H1 (cell line): ENCODE results near the gene SPAG4. TPM values are rescaled to one million over a fixed set of nuclear protein-coding genes. Genes with fewer than 3 reads are reported as not detected.

Source experiments
- CTCF ChIA-PET: fragments of 300-600 bp; sonication (Branson Sonifier 250); formaldehyde crosslinking; loops from one replicate; lab custom pipeline; 2021; ENCODE audit not compliant: partially characterized antibody; lab: Charles Lee
- POLR2A ChIA-PET: fragments of 300-600 bp; sonication (Branson Sonifier 250); formaldehyde crosslinking; loops from one replicate; lab custom pipeline; 2021; ENCODE audit warnings: inconsistent platforms; ENCODE audit not compliant: partially characterized antibody; lab: Charles Lee
- DNase-seq, 2 experiments: peaks; one replicate each; pipeline versions ENCODE4 v3.0.0 to v3.0.0-alpha.2; 2010 to 2022; ENCODE audit warnings: low spot score in 2 of 2, low read depth in 1 of 2, mixed read lengths in 1 of 2
- FAIRE-seq: peaks from 2 replicates; lab custom pipeline; 2011; peaks lifted over from hg19 to GRCh38; lab: Jason Lieb, UNC
- H2AFZ ChIP-seq: 2 replicates; pipeline ENCODE4 v1.8.1; 2012; ENCODE audit warnings: low read length, inconsistent platforms
- H2AK5ac ChIP-seq: 2 replicates; pipeline ENCODE4 v1.6.1; 2013; ENCODE audit warnings: low read depth, low read length
- H2BK120ac ChIP-seq: replicated peaks from 2 replicates; pipeline ENCODE3; 2013; ENCODE audit warnings: low read depth, low read length, inconsistent platforms
- H2BK12ac ChIP-seq: 2 replicates; pipeline ENCODE4 v1.6.1; 2013; ENCODE audit warnings: low read depth, low read length
- H2BK15ac ChIP-seq: 2 replicates; pipeline ENCODE4 v1.6.1; 2013; ENCODE audit warnings: low read length
- H2BK20ac ChIP-seq: 2 replicates; pipeline ENCODE4 v1.6.1; 2013; ENCODE audit warnings: low read length
- H2BK5ac ChIP-seq: 2 replicates; pipeline ENCODE4 v1.6.1; 2013; ENCODE audit warnings: low read depth, low read length
- H3K14ac ChIP-seq: 2 replicates; pipeline ENCODE4 v1.6.1; 2013; ENCODE audit warnings: inconsistent platforms; ENCODE audit not compliant: insufficient read length
- H3K18ac ChIP-seq: 2 replicates; pipeline ENCODE4 v1.6.1; 2013; ENCODE audit warnings: low read length; ENCODE audit errors: extremely low read depth
- H3K23ac ChIP-seq: 2 replicates; pipeline ENCODE4 v1.6.1; 2013; ENCODE audit warnings: inconsistent platforms; ENCODE audit not compliant: insufficient read length
- H3K23me2 ChIP-seq: 2 replicates; pipeline ENCODE4 v1.6.1; 2013; ENCODE audit warnings: low read depth, low read length
- H3K27ac ChIP-seq: 2 replicates; pipeline ENCODE4 v1.6.1; 2011; ENCODE audit warnings: low read depth, low read length, inconsistent platforms
- H3K27me3 ChIP-seq, 4 experiments: replicated peaks in 1 of 4; 1 replicate in 1 of 4; 2 replicates in 3 of 4; pipeline versions ENCODE4 v1.6.1 to v1.8.1; 2011 to 2013; ENCODE audit warnings: low read length in 3 of 4, mild to moderate bottlenecking in 3 of 4, inconsistent platforms in 2 of 4, mixed read lengths in 2 of 4, moderate library complexity in 1 of 4; ENCODE audit not compliant: control insufficient read depth in 3 of 4, insufficient read depth in 3 of 4; ENCODE audit errors: extremely low read depth in 1 of 4
- H3K36me3 ChIP-seq, 4 experiments: 2 replicates each; pipeline versions ENCODE4 v1.6.1 to v1.8.1; 2011 to 2013; ENCODE audit warnings: mild to moderate bottlenecking in 4 of 4, low read length in 3 of 4, moderate library complexity in 2 of 4, control low read depth in 1 of 4, inconsistent platforms in 1 of 4; ENCODE audit not compliant: insufficient read depth in 4 of 4, control insufficient read depth in 2 of 4
- H3K4ac ChIP-seq: replicated peaks from 2 replicates; pipeline ENCODE3; 2013; ENCODE audit warnings: low read length, low read depth, mixed read lengths, inconsistent platforms; ENCODE audit not compliant: insufficient read length
- H3K4me1 ChIP-seq, 4 experiments: replicated peaks in 1 of 4; 1 replicate in 1 of 4; 2 replicates in 3 of 4; pipeline versions ENCODE4 v1.6.1 to v1.8.1; 2011 to 2013; ENCODE audit warnings: low read length in 3 of 4, inconsistent platforms in 2 of 4, mixed read lengths in 1 of 4; ENCODE audit not compliant: insufficient read depth in 4 of 4, control insufficient read depth in 3 of 4
- H3K4me2 ChIP-seq, 2 experiments: 2 replicates each; pipeline versions ENCODE4 v1.6.1 to v1.8.1; 2011 to 2013; ENCODE audit warnings: low read depth in 2 of 2, low read length in 2 of 2, control low read depth in 1 of 2, inconsistent platforms in 1 of 2, mild to moderate bottlenecking in 1 of 2; ENCODE audit not compliant: insufficient read depth in 1 of 2
- H3K4me3 ChIP-seq, 4 experiments: fragments of 200-600, 300-600 bp in 1 of 4; sonication (generic), shearing (Covaris generic), sonication (Bioruptor Twin) in 1 of 4; 2 replicates each; pipeline versions ENCODE4 v1.5.1 to v1.8.1; 2011 to 2016; ENCODE audit warnings: low read length in 4 of 4, low read depth in 3 of 4, control low read depth in 2 of 4, inconsistent platforms in 2 of 4, mild to moderate bottlenecking in 2 of 4, mixed read lengths in 1 of 4, moderate library complexity in 1 of 4; ENCODE audit not compliant: insufficient read depth in 2 of 4; ENCODE audit errors: extremely low read depth in 1 of 4
- H3K56ac ChIP-seq: replicated peaks from 2 replicates; pipeline ENCODE3; 2013; ENCODE audit warnings: low read depth, mild to moderate bottlenecking, mixed read lengths, low read length, inconsistent platforms; ENCODE audit not compliant: insufficient read length
- H3K79me1 ChIP-seq: 2 replicates; pipeline ENCODE4 v1.6.1; 2013; ENCODE audit warnings: low read depth, low read length, control low read depth
- H3K79me2 ChIP-seq, 2 experiments: 2 replicates each; pipeline versions ENCODE4 v1.6.1 to v1.8.1; 2012 to 2013; ENCODE audit warnings: low read length in 2 of 2, mild to moderate bottlenecking in 2 of 2, inconsistent platforms in 1 of 2; ENCODE audit not compliant: insufficient read depth in 2 of 2, control insufficient read depth in 1 of 2
- H3K9ac ChIP-seq, 4 experiments: replicated peaks in 1 of 4; 1 replicate in 1 of 4; 2 replicates in 3 of 4; pipeline versions ENCODE4 v1.6.1 to v1.8.1; 2011 to 2013; ENCODE audit warnings: low read depth in 3 of 4, low read length in 3 of 4, control low read depth in 2 of 4, mild to moderate bottlenecking in 2 of 4, moderate library complexity in 2 of 4, inconsistent platforms in 1 of 4; ENCODE audit errors: extremely low read depth in 1 of 4
- H3K9me3 ChIP-seq, 2 experiments: 2 replicates each; pipeline versions ENCODE4 v1.6.1 to v1.8.1; 2012 to 2013; ENCODE audit warnings: mild to moderate bottlenecking in 2 of 2, moderate library complexity in 2 of 2, control low read depth in 1 of 2, inconsistent platforms in 1 of 2, low read depth in 1 of 2, low read length in 1 of 2, mixed read lengths in 1 of 2; ENCODE audit not compliant: insufficient read depth in 2 of 2
- H4K20me1 ChIP-seq, 2 experiments: replicated peaks in 1 of 2; 2 replicates each; pipeline versions ENCODE3 to v1.8.1; 2011 to 2013; ENCODE audit warnings: inconsistent platforms in 2 of 2, low read length in 2 of 2, mild to moderate bottlenecking in 1 of 2; ENCODE audit not compliant: insufficient read depth in 2 of 2, control insufficient read depth in 1 of 2
- H4K5ac ChIP-seq: 2 replicates; pipeline ENCODE4 v1.6.1; 2013; ENCODE audit warnings: low read length, low read depth, mixed read lengths, inconsistent platforms; ENCODE audit not compliant: insufficient read length
- H4K8ac ChIP-seq: 2 replicates; pipeline ENCODE4 v1.8.0; 2013; ENCODE audit warnings: mild to moderate bottlenecking, moderate library complexity, low read length, inconsistent platforms; ENCODE audit not compliant: insufficient read depth; ENCODE audit errors: extremely low read depth
- H4K91ac ChIP-seq: replicated peaks from 2 replicates; pipeline ENCODE3; 2013; ENCODE audit warnings: low read length, mixed read lengths, inconsistent platforms; ENCODE audit not compliant: insufficient read length
- ATF2 ChIP-seq: IDR thresholded peaks from 2 replicates; pipeline ENCODE4 v1.6.1; 2012; ENCODE audit warnings: low read length, inconsistent platforms
- CTBP2 ChIP-seq: IDR thresholded peaks from 2 replicates; pipeline ENCODE4 v1.7.0; 2011; ENCODE audit warnings: borderline replicate concordance, mild to moderate bottlenecking, moderate library complexity, mixed read lengths, low read length; ENCODE audit not compliant: insufficient read depth, insufficient read length
- EP300 ChIP-seq, 2 experiments: IDR thresholded peaks; 1 replicate in 1 of 2; 2 replicates in 1 of 2; pipeline ENCODE4 v1.6.1; 2011 to 2012; ENCODE audit warnings: low read depth in 2 of 2, low read length in 2 of 2, mild to moderate bottlenecking in 2 of 2, borderline replicate concordance in 1 of 2, inconsistent platforms in 1 of 2, moderate library complexity in 1 of 2
- FOSL1 ChIP-seq: IDR thresholded peaks from 2 replicates; pipeline ENCODE4 v1.6.1; 2011; ENCODE audit warnings: mild to moderate bottlenecking, low read depth, low read length, moderate library complexity; ENCODE audit not compliant: insufficient read depth
- RFX5 ChIP-seq: IDR thresholded peaks from 2 replicates; pipeline ENCODE4 v1.6.1; 2011; ENCODE audit warnings: low read depth, low read length, improper control_type of control experiment, borderline replicate concordance
- RNF2 ChIP-seq: fragments of 200-900, 300-1000 bp; sonication (generic); IDR thresholded peaks from 2 replicates; pipeline ENCODE4 v1.7.1; 2016; ENCODE audit warnings: borderline replicate concordance, low read depth, mild to moderate bottlenecking, antibody characterized with exemption, low read length; ENCODE audit not compliant: poor library complexity, severe bottlenecking; ENCODE audit errors: missing control alignments
- SAP30 ChIP-seq: fragments of 300-600 bp; sonication (generic); IDR thresholded peaks from 2 replicates; pipeline ENCODE4 v1.7.1; 2012; ENCODE audit warnings: low read length, moderate library complexity, mild to moderate bottlenecking, inconsistent platforms; ENCODE audit not compliant: insufficient read depth, insufficient replicate concordance
- SP2 ChIP-seq: IDR thresholded peaks from 2 replicates; pipeline ENCODE4 v1.6.1; 2012; ENCODE audit warnings: mild to moderate bottlenecking, low read length, inconsistent platforms
- WGBS, 2 experiments: shearing (Covaris generic) in 1 of 2; methylation state at CpG; one replicate each; pipeline versions ENCODE4 v1.1.6 to v1.1.7; 2013 to 2015; ENCODE audit warnings: low lambda C conversion rate in 2 of 2, mixed read lengths in 2 of 2, inconsistent platforms in 1 of 2, low coverage in 1 of 2, missing lambda C conversion rate in 1 of 2; ENCODE audit not compliant: insufficient replicate concordance in 2 of 2, insufficient coverage in 1 of 2, insufficient read length in 1 of 2; ENCODE audit errors: extremely low coverage in 1 of 2, missing lambda C conversion rate in 1 of 2; 5-methylcytosine and 5-hydroxymethylcytosine counted together
- polyA plus RNA-seq, 7 experiments: library from polyadenylated mRNA; depleted of rRNA in 3 of 7; stranded (reverse) in 5 of 7; unstranded in 2 of 7; fragments of >200 nt in 5 of 7; fragments of 200-250 nt in 2 of 7; gene quantifications; 1 replicate in 5 of 7; 2 replicates in 1 of 7; 4 replicates in 1 of 7; pipeline versions ENCODE4 v1.2.1 to v1.2.3, GENCODE V29; 2011 to 2013; ENCODE audit warnings: missing spikeins in 2 of 7, mixed read lengths in 2 of 7
- total RNA-seq: library from RNA; stranded (reverse); fragmentation: NEBNext Ultra II Directional; extraction: Animal tissue kit (Norgen Biotek cat#: 25700); gene quantifications from 2 replicates; pipeline ENCODE4 v1.2.1, GENCODE V29; 2021
- TF ChIP-seq, protein P1 (sequence below): IDR thresholded peaks from 2 replicates; pipeline ENCODE4 v1.6.1; 2012; ENCODE audit warnings: inconsistent platforms

SPAG4 gene
- total and polyA plus RNA-seq, 2 of the 8 experiments (the other 6 are each of a cell fraction or from before 2014, with no cell fraction given) = 2.4 to 6.0 TPM

DNA sequence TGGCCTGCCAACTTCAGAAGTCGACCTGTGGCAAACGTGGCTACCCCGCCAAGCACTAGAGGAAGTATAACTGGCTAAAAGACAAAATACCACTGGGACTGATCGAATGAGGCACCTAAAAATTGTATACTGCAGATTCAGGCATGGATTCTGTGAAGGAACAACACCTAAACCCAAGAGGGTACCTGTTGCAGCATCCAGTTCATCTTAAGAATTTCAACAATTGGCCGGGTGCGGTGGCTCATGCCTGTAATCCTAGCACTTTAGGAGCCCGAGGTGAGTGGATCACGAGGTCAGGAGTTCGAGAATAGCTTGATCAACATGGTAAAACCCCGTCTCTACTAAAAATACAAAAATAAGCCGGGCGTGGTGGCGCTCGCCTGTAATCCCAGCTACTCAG lies 27.2 kb upstream of the SPAG4 start:
- CTCF ChIA-PET = interaction anchor here (1.2 to 1.3 kb wide), 2 partner anchors 16 to 26 kb away, joined by 3 to 8 read pairs; no protein-coding TSS in a partner anchor
- no peak for TF ChIP-seq ATF2
- no peak for TF ChIP-seq EP300 (IDR thresholded peaks at IDR 0.05; ENCODE audit: borderline replicate concordance in 1 of 2, low read depth in 2 of 2, low read length in 2 of 2)
- no peak for TF ChIP-seq RNF2
- TF ChIP-seq SP2 = no peak
- no peak for TF ChIP-seq FOSL1
- TF ChIP-seq, protein P1, sequence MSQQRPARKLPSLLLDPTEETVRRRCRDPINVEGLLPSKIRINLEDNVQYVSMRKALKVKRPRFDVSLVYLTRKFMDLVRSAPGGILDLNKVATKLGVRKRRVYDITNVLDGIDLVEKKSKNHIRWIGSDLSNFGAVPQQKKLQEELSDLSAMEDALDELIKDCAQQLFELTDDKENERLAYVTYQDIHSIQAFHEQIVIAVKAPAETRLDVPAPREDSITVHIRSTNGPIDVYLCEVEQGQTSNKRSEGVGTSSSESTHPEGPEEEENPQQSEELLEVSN = no peak
- TF ChIP-seq CTBP2 = no peak
- no peak for TF ChIP-seq SAP30
- no peak for TF ChIP-seq RFX5

More for the DNA sequence above, 27.2 kb upstream of the SPAG4 start:
- Histone ChIP-seq H4K20me1 (no peaks in the 10 kb centered on the region), H3K56ac (no peak overlapping the region), H3K27me3 (no peaks in the 10 kb centered on the region), H3K79me2 (no peaks in the 10 kb centered on the region), H3K4me1 (no peaks in the 10 kb centered on the region), H4K8ac (no peak overlapping the region), H4K5ac (no peak overlapping the region), H2BK5ac (no peak overlapping the region), H3K14ac (no peak overlapping the region), H3K9ac (no peak overlapping the region), H3K23me2 (peaks cover 3% of the 10 kb centered on the region; the same call in 1 of the 2 replicates), H2BK12ac (0 out of 2 replicates have a peak overlapping the region, but pooled peaks have one; percentile 81), H3K4me2 (no peak overlapping the region), H2AFZ (no peak overlapping the region), H2AK5ac (no peak overlapping the region), H3K23ac (no peak overlapping the region), H3K18ac (no peak overlapping the region), H3K9me3 (no peaks in the 10 kb centered on the region), H2BK15ac (peak overlapping the region; percentile 88; the same call in 1 of the 2 replicates), H3K4ac (no peak overlapping the region), H4K91ac (no peak overlapping the region), H2BK120ac (no peak overlapping the region), H3K36me3 (no peaks in the 10 kb centered on the region), H3K27ac (no peak overlapping the region), H3K79me1 (no peaks in the 10 kb centered on the region), H3K4me3 (no peak overlapping the region), H2BK20ac (no peak overlapping the region)
- DNase-seq (no peak), FAIRE-seq (no peak)
- WGBS, 2 experiments = 96% methylated on average over 14 of the region's 14 CpGs; no CpG with 5 or more reads in 1 of the 2 experiments
- POLR2A ChIA-PET = interaction anchor here (0.6 to 1.6 kb wide), 4 partner anchors 11 to 154 kb away, joined by 3 read pairs; partner anchors contain the start of gene RBM39
